K562 (cell line): Measurements from ENCODE around the gene EIF2S2. TPM values are rescaled to one million over a fixed set of nuclear protein-coding genes. Genes with fewer than 3 reads are reported as not detected.

ENCODE experiments used
- ATAC-seq: fragments of 200-7000 bp; cut with Tn5 transposase; 3 replicates; pipeline ENCODE4 v1.9.1; 2020; ENCODE audit warnings: moderate library complexity
- BruUV-seq: library from RNA; stranded (reverse); fragments of 400-500 nt; replicated peaks from 2 replicates; lab custom pipeline; 2021; lab: Mats Ljungman, UMichigan
- CTCF ChIA-PET: fragments of 300-600 bp; formaldehyde crosslinking; extraction: SDS; loops from one replicate; lab custom pipeline; 2021; ENCODE audit warnings: low intra/inter-chr PET ratio; lab: Yijun Ruan, JAX
- POLR2A ChIA-PET: fragments of 300-600, 350-650 bp; sonication (Branson Sonifier 250); formaldehyde crosslinking; extraction: SDS; loops from one replicate; lab custom pipeline; 2021; ENCODE audit warnings: antibody characterized with exemption, inconsistent platforms; lab: Yijun Ruan, JAX
- DNase-seq, 4 experiments: peaks; one replicate each; pipeline versions ENCODE4 v3.0.0 to v3.0.0-alpha.2; 2011 to 2018; ENCODE audit warnings: low spot score in 3 of 4, mixed read lengths in 3 of 4; ENCODE audit errors: extremely low read depth in 1 of 4
- FAIRE-seq: peaks from 2 replicates; lab custom pipeline; 2011; peaks lifted over from hg19 to GRCh38; lab: Jason Lieb, UNC
- H2AFZ ChIP-seq: 2 replicates; pipeline ENCODE4 v1.6.0; 2011; ENCODE audit warnings: low read depth, low read length, control low read depth, inconsistent platforms
- H3K27ac ChIP-seq: fragments of 200-600 bp; 3 replicates; pipeline ENCODE4 v1.8.0; 2011; ENCODE audit warnings: low read depth, mild to moderate bottlenecking, control low read depth, inconsistent platforms, low read length, moderate library complexity, mixed read lengths; ENCODE audit errors: extremely low read depth
- H3K27me3 ChIP-seq, 2 experiments: fragments of 300-600 bp in 1 of 2; 2 replicates in 1 of 2; 3 replicates in 1 of 2; pipeline versions ENCODE4 v1.6.0 to v1.8.0; 2011; ENCODE audit warnings: inconsistent platforms in 2 of 2, low read length in 2 of 2, mild to moderate bottlenecking in 1 of 2, mixed read lengths in 1 of 2, moderate library complexity in 1 of 2; ENCODE audit not compliant: control insufficient read depth in 2 of 2, insufficient read depth in 2 of 2
- H3K36me3 ChIP-seq: fragments of 300-600 bp; 3 replicates; pipeline ENCODE4 v1.8.0; 2011; ENCODE audit warnings: mild to moderate bottlenecking, low read length, inconsistent platforms; ENCODE audit not compliant: control insufficient read depth, insufficient read depth
- H3K4me1 ChIP-seq, 2 experiments: fragments of 200-600 bp in 1 of 2; replicated peaks in 1 of 2; 2 replicates in 1 of 2; 3 replicates in 1 of 2; pipeline versions ENCODE4 v1.5.1 to v1.8.0; 2011; ENCODE audit warnings: inconsistent platforms in 2 of 2, low read length in 2 of 2, mild to moderate bottlenecking in 1 of 2, mixed read lengths in 1 of 2, moderate library complexity in 1 of 2; ENCODE audit not compliant: control insufficient read depth in 2 of 2, insufficient read depth in 2 of 2
- H3K4me2 ChIP-seq: 2 replicates; pipeline ENCODE4 v1.6.1; 2011; ENCODE audit warnings: low read length, control low read depth, inconsistent platforms, mixed read lengths; ENCODE audit not compliant: insufficient read depth
- H3K4me3 ChIP-seq: fragments of 200-600 bp; sonication (generic), shearing (Covaris generic); 2 replicates; pipeline ENCODE4 v1.5.1; 2016; ENCODE audit warnings: control low read depth, inconsistent platforms
- H3K79me2 ChIP-seq: fragments of 200-600 bp; 3 replicates; pipeline ENCODE4 v1.8.0; 2011; ENCODE audit warnings: low read length, inconsistent platforms; ENCODE audit not compliant: control insufficient read depth, insufficient read depth
- H3K9ac ChIP-seq, 2 experiments: 2 replicates each; pipeline versions ENCODE4 v1.6.0 to v1.6.1; 2011; ENCODE audit warnings: low read depth in 2 of 2, low read length in 2 of 2, control low read depth in 1 of 2, inconsistent platforms in 1 of 2, mild to moderate bottlenecking in 1 of 2, mixed read lengths in 1 of 2; ENCODE audit not compliant: insufficient read depth in 1 of 2
- H3K9me1 ChIP-seq: one replicate; pipeline ENCODE4 v1.6.0; 2011; ENCODE audit warnings: inconsistent platforms, mild to moderate bottlenecking, low read length, moderate library complexity; ENCODE audit not compliant: control insufficient read depth, insufficient read depth
- H3K9me3 ChIP-seq: replicated peaks from 2 replicates; pipeline ENCODE4 v1.5.1; 2011; ENCODE audit warnings: low read depth, low read length, inconsistent platforms; ENCODE audit not compliant: control insufficient read depth, insufficient read depth
- H4K20me1 ChIP-seq: replicated peaks from 2 replicates; pipeline ENCODE4 v1.6.1; 2011; ENCODE audit warnings: low read length, inconsistent platforms, mixed read lengths; ENCODE audit not compliant: control insufficient read depth, insufficient read depth
- ATF7 ChIP-seq: fragments of 450-650 bp; IDR thresholded peaks from 2 replicates; pipeline ENCODE4 v1.7.1; 2014; ENCODE audit warnings: mild to moderate bottlenecking, moderate library complexity
- BACH1 ChIP-seq: fragments of 200-800 bp; sonication (Bioruptor generic); IDR thresholded peaks from 2 replicates; pipeline ENCODE4 v1.6.1; 2016; ENCODE audit warnings: missing genetic modification characterization, missing compliant biosample characterization
- CHD1 ChIP-seq: fragments of 200-600 bp; sonication (generic); IDR thresholded peaks from one replicate; pipeline ENCODE4 v1.6.1; 2012; ENCODE audit warnings: mild to moderate bottlenecking, moderate library complexity, low read length, inconsistent platforms
- CHD4 ChIP-seq: fragments of 200-600 bp; sonication (generic); IDR thresholded peaks from 3 replicates; pipeline ENCODE4 v1.6.1; 2012; ENCODE audit warnings: low read depth, mild to moderate bottlenecking, mixed read lengths, low read length, inconsistent platforms; ENCODE audit not compliant: insufficient read depth, insufficient replicate concordance, poor library complexity, severe bottlenecking
- EHMT2 ChIP-seq: fragments of 450-650 bp; IDR thresholded peaks from 2 replicates; pipeline ENCODE4 v1.6.1; 2018; ENCODE audit warnings: antibody characterized with exemption
- PYGO2 ChIP-seq: fragments of 450-650 bp; IDR thresholded peaks from 2 replicates; pipeline ENCODE4 v1.6.1; 2016; ENCODE audit warnings: mild to moderate bottlenecking, missing genetic modification characterization, moderate library complexity, missing compliant biosample characterization
- RBFOX2 ChIP-seq: fragments of 200-400 bp; formaldehyde crosslinking; IDR thresholded peaks from 2 replicates; pipeline ENCODE4 v1.6.1; 2017; ENCODE audit warnings: low read depth, mild to moderate bottlenecking, low read length, moderate library complexity
- SMC3 ChIP-seq: conservative IDR thresholded peaks from 2 replicates; pipeline ENCODE4 v1.6.1; 2011; ENCODE audit warnings: low read depth, low read length, improper control_type of control experiment; ENCODE audit not compliant: insufficient read depth
- THAP7 ChIP-seq: fragments of 250-450 bp; sonication (Bioruptor Pico); IDR thresholded peaks from 2 replicates; pipeline ENCODE4 v1.5.0; 2021
- ZC3H11A ChIP-seq: IDR thresholded peaks from 2 replicates; pipeline ENCODE4 v1.6.1; 2012; ENCODE audit warnings: low read depth, low read length, improper control_type of control experiment
- ZNF57 ChIP-seq: fragments of 450-650 bp; formaldehyde crosslinking; IDR thresholded peaks from 2 replicates; pipeline ENCODE4 v1.4.0; 2020; ENCODE audit warnings: mild to moderate bottlenecking, moderate library complexity
- WGBS: fragments of 100-300 bp; shearing (Covaris generic); methylation state at CpG from one replicate; pipeline ENCODE4 v1.1.6; 2016; ENCODE audit warnings: low coverage, mixed read lengths; ENCODE audit not compliant: insufficient coverage; ENCODE audit errors: missing lambda C conversion rate; 5-methylcytosine and 5-hydroxymethylcytosine counted together
- in situ Hi-C: fragments of 300-500 bp; cut with MboI; formaldehyde crosslinking; loops from 4 replicates; pipeline ENCODE4 v1.15.0; 2018; ENCODE audit warnings: inconsistent platforms, mixed read lengths
- intact Hi-C: fragments of 100-400 bp; cut with micrococcal nuclease; formaldehyde crosslinking; loops from 2 replicates; pipeline ENCODE4 v1.14.2; 2022
- polyA plus RNA-seq, 8 experiments: library from polyadenylated mRNA; depleted of rRNA in 4 of 8; stranded (reverse) in 5 of 8; unstranded in 3 of 8; fragments of >200 nt; fragmentation: Nextera tagmentation in 2 of 8; fragmentation: Illumina TruSeq in 1 of 8; extraction: Ambion mirVana in 2 of 8; extraction: Trizol in 1 of 8; gene quantifications; 2 replicates each; pipeline versions ENCODE4 v1.2.1 to v1.2.3, GENCODE V29; 2011 to 2014; ENCODE audit warnings: inconsistent platforms in 1 of 8, missing spikeins in 1 of 8
- total RNA-seq, 7 experiments: library from RNA; depleted of rRNA in 6 of 7; stranded (reverse); fragments of >200 nt in 6 of 7; fragmentation: Illumina TruSeq in 2 of 7; extraction: Trizol in 2 of 7; gene quantifications; 2 replicates each; pipeline versions ENCODE4 v1.2.1 to v1.2.3, GENCODE V29; 2011 to 2021; ENCODE audit warnings: low replicate concordance in 1 of 7
- TF ChIP-seq, protein P1 (sequence below): fragments of 250-450 bp; sonication (Bioruptor Pico); IDR thresholded peaks from 2 replicates; pipeline ENCODE4 v1.5.0; 2022; ENCODE audit warnings: mild to moderate bottlenecking
- TF ChIP-seq, protein P2 (sequence below): fragments of 450-650 bp; IDR thresholded peaks from one replicate; pipeline ENCODE4 v1.6.1; 2018; ENCODE audit warnings: mild to moderate bottlenecking, moderate library complexity; ENCODE audit not compliant: partially characterized antibody

EIF2S2 gene
- total and polyA plus RNA-seq, 9 of the 15 experiments (the other 6 are each of a cell fraction or from before 2014, with no cell fraction given) = 79.7 to 220 (median 154) TPM

DNA sequence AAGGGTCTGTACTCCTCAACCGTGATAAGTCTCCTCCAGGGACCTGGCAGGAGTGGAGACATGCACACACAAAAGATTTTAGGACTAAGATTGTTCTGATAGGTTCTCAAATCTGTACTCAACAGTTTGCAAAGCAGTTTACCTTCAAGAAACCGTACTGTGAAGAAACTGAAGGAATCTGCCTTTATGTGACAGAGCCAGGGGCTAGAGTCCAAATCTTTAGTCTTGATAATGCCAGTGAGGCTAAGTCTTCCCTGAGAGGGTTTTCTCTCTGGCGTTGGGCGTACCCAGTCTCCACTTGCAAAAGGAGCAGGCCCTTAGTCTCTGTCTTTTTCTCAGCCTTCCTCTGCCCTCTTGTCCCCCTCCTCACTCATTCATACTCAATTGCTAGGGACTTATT is 70.8 kb downstream of the EIF2S2 start:
- CTCF ChIA-PET = no interaction called here
- Histone ChIP-seq H3K4me2 (no peak overlapping the region), H2AFZ (no peak overlapping the region), H3K79me2 (peaks cover 75% of the 10 kb centered on the region), H3K27ac (no peak overlapping the region), H4K20me1 (peaks cover 24% of the 10 kb centered on the region; the same call in 1 of the 2 replicates), H3K9ac (no peak overlapping the region), H3K27me3 (no peaks in the 10 kb centered on the region), H3K9me3 (no peaks in the 10 kb centered on the region), H3K4me1 (peaks cover 0 to 18% of the 10 kb centered on the region in 2 experiments; a peak in 4 of 5 replicates), H3K4me3 (no peak overlapping the region), H3K9me1 (no peaks in the 10 kb centered on the region), H3K36me3 (peaks cover 23% of the 10 kb centered on the region; the same call in 2 of the 3 replicates)
- FAIRE-seq (no peak), DNase-seq (no peak), ATAC-seq (no peak)
- TF ChIP-seq EHMT2 (no peak), ZC3H11A (no peak), SMC3 (no peak), ATF7 (no peak), RBFOX2 (no peak), BACH1 (tag) (no peak), CHD4 (no peak), CHD1 (no peak), ZNF57 (CRISPR knock-in tag) (no peak), THAP7 (no peak), PYGO2 (tag) (no peak)
- TF ChIP-seq, protein P1, sequence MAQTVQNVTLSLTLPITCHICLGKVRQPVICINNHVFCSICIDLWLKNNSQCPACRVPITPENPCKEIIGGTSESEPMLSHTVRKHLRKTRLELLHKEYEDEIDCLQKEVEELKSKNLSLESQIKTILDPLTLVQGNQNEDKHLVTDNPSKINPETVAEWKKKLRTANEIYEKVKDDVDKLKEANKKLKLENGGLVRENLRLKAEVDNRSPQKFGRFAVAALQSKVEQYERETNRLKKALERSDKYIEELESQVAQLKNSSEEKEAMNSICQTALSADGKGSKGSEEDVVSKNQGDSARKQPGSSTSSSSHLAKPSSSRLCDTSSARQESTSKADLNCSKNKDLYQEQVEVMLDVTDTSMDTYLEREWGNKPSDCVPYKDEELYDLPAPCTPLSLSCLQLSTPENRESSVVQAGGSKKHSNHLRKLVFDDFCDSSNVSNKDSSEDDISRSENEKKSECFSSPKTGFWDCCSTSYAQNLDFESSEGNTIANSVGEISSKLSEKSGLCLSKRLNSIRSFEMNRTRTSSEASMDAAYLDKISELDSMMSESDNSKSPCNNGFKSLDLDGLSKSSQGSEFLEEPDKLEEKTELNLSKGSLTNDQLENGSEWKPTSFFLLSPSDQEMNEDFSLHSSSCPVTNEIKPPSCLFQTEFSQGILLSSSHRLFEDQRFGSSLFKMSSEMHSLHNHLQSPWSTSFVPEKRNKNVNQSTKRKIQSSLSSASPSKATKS = no peak
- TF ChIP-seq, protein P2, sequence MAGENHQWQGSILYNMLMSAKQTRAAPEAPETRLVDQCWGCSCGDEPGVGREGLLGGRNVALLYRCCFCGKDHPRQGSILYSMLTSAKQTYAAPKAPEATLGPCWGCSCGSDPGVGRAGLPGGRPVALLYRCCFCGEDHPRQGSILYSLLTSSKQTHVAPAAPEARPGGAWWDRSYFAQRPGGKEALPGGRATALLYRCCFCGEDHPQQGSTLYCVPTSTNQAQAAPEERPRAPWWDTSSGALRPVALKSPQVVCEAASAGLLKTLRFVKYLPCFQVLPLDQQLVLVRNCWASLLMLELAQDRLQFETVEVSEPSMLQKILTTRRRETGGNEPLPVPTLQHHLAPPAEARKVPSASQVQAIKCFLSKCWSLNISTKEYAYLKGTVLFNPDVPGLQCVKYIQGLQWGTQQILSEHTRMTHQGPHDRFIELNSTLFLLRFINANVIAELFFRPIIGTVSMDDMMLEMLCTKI = no peak
- POLR2A ChIA-PET = no interaction called here
- WGBS = 72% methylated on average over 4 of the region's 4 CpGs
- in situ Hi-C loops (no loop called here), intact Hi-C loops (no loop called here)
- no TSS peak for BruUV-seq
